Left lung (tissue), 10 donors: Measurements from ENCODE around the gene CCDC81. TPM values are rescaled to one million over a fixed set of nuclear protein-coding genes. Genes with fewer than 3 reads are reported as not detected.
"Not testable (repeated sequence)": the region's sequence is repeated elsewhere in the genome, so short reads cannot be mapped to it uniquely, and the experiment has no call there.

ENCODE experiments used
- ATAC-seq: fragments of 200-7000 bp; cut with Tn5 transposase; one replicate; pipeline ENCODE4 v1.9.1; 2020; ENCODE audit warnings: moderate library complexity
- DNase-seq, 4 donors: peaks; one replicate each; pipeline ENCODE4 v3.0.0-alpha.2; 2013 to 2020
- H3K27ac ChIP-seq, 2 donors: fragments of 200-600 bp; sonication (generic) in 1 of 2; one replicate each; pipeline versions ENCODE4 v1.5.0 to v1.8.0; 2020 to 2021
- H3K27me3 ChIP-seq, 2 donors: fragments of 200-600 bp; sonication (generic) in 1 of 2; one replicate each; pipeline versions ENCODE4 v1.5.0 to v1.8.0; 2020 to 2021
- H3K36me3 ChIP-seq, 2 donors: fragments of 200-600 bp; sonication (generic) in 1 of 2; one replicate each; pipeline versions ENCODE4 v1.5.0 to v1.8.0; 2020 to 2021
- H3K4me1 ChIP-seq, 2 donors: fragments of 200-600 bp; one replicate each; pipeline ENCODE4 v1.8.0; 2021
- H3K4me3 ChIP-seq, 2 donors: fragments of 200-600 bp; sonication (generic) in 1 of 2; one replicate each; pipeline versions ENCODE4 v1.5.0 to v1.8.0; 2020 to 2021; ENCODE audit warnings: mild to moderate bottlenecking in 1 of 2
- H3K9me3 ChIP-seq, 2 donors: fragments of 200-600 bp; sonication (generic) in 1 of 2; one replicate each; pipeline versions ENCODE4 v1.5.0 to v1.8.0; 2020 to 2021
- CTCF ChIP-seq, 2 donors: fragments of 200-600 bp; sonication (generic) in 1 of 2; IDR thresholded peaks; one replicate each; pipeline versions ENCODE4 v1.5.0 to v1.8.0; 2021; ENCODE audit warnings: antibody characterized with exemption in 2 of 2
- intact Hi-C, 2 donors: fragments of 100-400 bp; cut with DNase I; formaldehyde crosslinking; loops; one replicate each; pipeline versions ENCODE4 v1.11.2 to v1.14.2; 2022
- polyA plus RNA-seq, 6 donors: library from polyadenylated mRNA; unstranded; fragments of 120-200 nt; gene quantifications; one replicate each; pipeline ENCODE4 v1.2.1, GENCODE V29; 2013; ENCODE audit not compliant: insufficient read length in 6 of 6
- total RNA-seq, 2 donors: library from RNA; stranded (reverse); fragmentation: NEBNext Ultra II Directional; extraction: Animal tissue kit (Norgen Biotek cat#: 25700); gene quantifications; one replicate each; pipeline ENCODE4 v1.2.1, GENCODE V29; 2021
- donor health status: DM: no; HTN: yes; CAD: no.
- donor health status: DM: no; HTN: no; CAD: no.

Gene CCDC81
- total and polyA plus RNA-seq, 8 donors: 0.58 to 4.9 (median 3.3) TPM

- no peak for TF ChIP-seq CTCF (IDR thresholded peaks at IDR 0.05)
- Histone ChIP-seq H3K4me1 (no peaks in the 10 kb centered on the region), H3K27ac (no peak overlapping the region), H3K4me3 (no peak overlapping the region), H3K36me3 (no peaks in the 10 kb centered on the region), H3K9me3 (peaks cover 0 to 7% of the 10 kb centered on the region in 2 donors), H3K27me3 (no peaks in the 10 kb centered on the region)
- intact Hi-C loops: no loop called here
- ATAC-seq: no peak
- no peak for DNase-seq
These were observed 47.3 kb downstream of the CCDC81 start for GRCh38 chr11:86421946-86422345.

GRCh38 chr11:86422371-86422770 lies 47.7 kb downstream of the CCDC81 start:
- peaks cover 0 to 12% of the 10 kb centered on the region in 2 donors for H3K9me3 ChIP-seq
- no peaks in the 10 kb centered on the region for H3K36me3 ChIP-seq
- intact Hi-C loops: no loop called here
- H3K27me3 ChIP-seq: no peaks in the 10 kb centered on the region
- H3K4me1 ChIP-seq: no peaks in the 10 kb centered on the region
- DNase-seq: no peak
- no peak for TF ChIP-seq CTCF (IDR thresholded peaks at IDR 0.05)
- no peak overlapping the region for H3K27ac ChIP-seq
- ATAC-seq: no peak
- no peak overlapping the region for H3K4me3 ChIP-seq

- DNase-seq, H3K27me3 ChIP-seq, intact Hi-C loops, H3K4me1 ChIP-seq, ATAC-seq, H3K4me3 ChIP-seq, H3K36me3 ChIP-seq, H3K27ac ChIP-seq: not testable (repeated sequence)
- H3K9me3 ChIP-seq: peaks cover 0 to 17% of the 10 kb centered on the region in 2 donors
These were observed 48.8 kb downstream of the CCDC81 start for GRCh38 chr11:86423488-86423887.

- ATAC-seq: no peak
- no peak for DNase-seq
- H3K9me3 ChIP-seq: peaks cover 0 to 25% of the 10 kb centered on the region in 2 donors
- H3K27me3 ChIP-seq: no peaks in the 10 kb centered on the region
- H3K36me3 ChIP-seq: no peaks in the 10 kb centered on the region
- no peaks in the 10 kb centered on the region for H3K4me1 ChIP-seq
- no peak overlapping the region for H3K27ac ChIP-seq
- TF ChIP-seq CTCF (IDR thresholded peaks at IDR 0.05): no peak
- H3K4me3 ChIP-seq: no peak overlapping the region
- intact Hi-C loops: no loop called here
These were observed 52.8 kb downstream of the CCDC81 start for GRCh38 chr11:86427441-86427840.

- no peak for TF ChIP-seq CTCF (IDR thresholded peaks at IDR 0.05)
- Histone ChIP-seq H3K36me3 (no peaks in the 10 kb centered on the region), H3K9me3 (peaks cover 0 to 28% of the 10 kb centered on the region in 2 donors), H3K27me3 (no peaks in the 10 kb centered on the region), H3K4me1 (no peaks in the 10 kb centered on the region), H3K27ac (no peak overlapping the region), H3K4me3 (no peak overlapping the region)
- DNase-seq (peak in 1 of 4 donors; percentile 80), ATAC-seq (no peak)
- intact Hi-C loops: no loop called here
These were observed 56.6 kb downstream of the CCDC81 start for GRCh38 chr11:86431258-86431657.

- peak in 1 of 4 donors; percentile 65 for DNase-seq
- H3K4me1 ChIP-seq, intact Hi-C loops, H3K36me3 ChIP-seq, H3K27ac ChIP-seq, ATAC-seq, H3K4me3 ChIP-seq, H3K27me3 ChIP-seq: not testable (repeated sequence)
- peaks cover 0 to 12% of the 10 kb centered on the region in 2 donors for H3K9me3 ChIP-seq
These were observed 58.8 kb downstream of the CCDC81 start for GRCh38 chr11:86433361-86434095.
